Measurements from ENCODE around the gene LSM12.

GRCh38 chr17:43995150-43995471, 71.4 kb downstream of the LSM12 start:
- TF ChIP-seq CTCF (IDR thresholded peaks at IDR 0.05) (no peak), POLR2A (IDR thresholded peaks at IDR 0.05) (no peak)

All from lower leg skin (tissue), 3 donors.